Smooth muscle cell (in vitro differentiated cells): ENCODE data around the gene H6PD. TPM values are rescaled to one million over a fixed set of nuclear protein-coding genes. Genes with fewer than 3 reads are reported as not detected.

Experiments
- DNase-seq: peaks from one replicate; lab custom pipeline; 2025; ENCODE audit not compliant: unreplicated experiment; lab: John Stamatoyannopoulos, UW
- H2AFZ ChIP-seq: fragments of 200-600 bp; sonication (generic); 2 replicates; pipeline ENCODE4 v1.6.0; 2016; ENCODE audit warnings: antibody characterized with exemption, low read depth, mild to moderate bottlenecking
- H3F3A ChIP-seq: fragments of 200-600 bp; sonication (generic); 2 replicates; pipeline ENCODE4 v1.6.0; 2017; ENCODE audit warnings: antibody characterized with exemption, low read depth
- H3K27ac ChIP-seq: fragments of 200-600 bp; sonication (generic); 2 replicates; pipeline ENCODE4 v1.5.1; 2016; ENCODE audit warnings: low read depth, mild to moderate bottlenecking
- H3K27me3 ChIP-seq: fragments of 200-600 bp; sonication (generic); 2 replicates; pipeline ENCODE4 v1.6.1; 2016; ENCODE audit warnings: low read depth, mild to moderate bottlenecking
- H3K36me3 ChIP-seq: fragments of 200-600 bp; sonication (generic); 2 replicates; pipeline ENCODE4 v1.5.1; 2016; ENCODE audit warnings: low read depth
- H3K4me1 ChIP-seq: fragments of 200-600 bp; sonication (generic); 2 replicates; pipeline ENCODE4 v1.5.1; 2016; ENCODE audit warnings: low read depth
- H3K4me2 ChIP-seq: fragments of 200-600 bp; sonication (generic); 2 replicates; pipeline ENCODE4 v1.6.0; 2016; ENCODE audit warnings: mild to moderate bottlenecking
- H3K4me3 ChIP-seq: fragments of 200-600 bp; sonication (generic); 2 replicates; pipeline ENCODE4 v1.5.1; 2016; ENCODE audit warnings: mild to moderate bottlenecking
- H3K79me2 ChIP-seq: fragments of 200-600 bp; sonication (generic); 2 replicates; pipeline ENCODE4 v1.6.0; 2016; ENCODE audit warnings: low read depth, mild to moderate bottlenecking
- H3K9ac ChIP-seq: fragments of 200-600 bp; sonication (generic); 2 replicates; pipeline ENCODE4 v1.6.0; 2016; ENCODE audit warnings: low read depth
- H3K9me3 ChIP-seq: fragments of 200-600 bp; sonication (generic); replicated peaks from 2 replicates; pipeline ENCODE4 v1.5.1; 2016; ENCODE audit warnings: low read depth
- H4K20me1 ChIP-seq: fragments of 200-600 bp; sonication (generic); 2 replicates; pipeline ENCODE4 v1.6.0; 2016; ENCODE audit warnings: low read depth
- WGBS: methylation state at CpG from one replicate; pipeline ENCODE4 v1.1.7; 2016; ENCODE audit warnings: low lambda C conversion rate; 5-methylcytosine and 5-hydroxymethylcytosine counted together
- polyA plus RNA-seq: library from polyadenylated mRNA; unstranded; fragments of >200 nt; fragmentation: Nextera tagmentation; extraction: Ambion mirVana; gene quantifications from 2 replicates; pipeline ENCODE4 v1.2.1, GENCODE V29; 2016
- total RNA-seq: library from RNA; depleted of rRNA; stranded (reverse); fragments of >200 nt; gene quantifications from 2 replicates; pipeline ENCODE4 v1.2.3, GENCODE V29; 2014
- TF ChIP-seq, protein P1 (sequence below): fragments of 200-600 bp; sonication (generic); IDR thresholded peaks from 2 replicates; pipeline ENCODE4 v1.5.1; 2017; ENCODE audit warnings: borderline replicate concordance, mild to moderate bottlenecking, antibody characterized with exemption; ENCODE audit not compliant: insufficient read depth, poor library complexity, severe bottlenecking

Gene H6PD
- total and polyA plus RNA-seq, 2 experiments from 2014 or later, result 15.1 to 15.3 TPM

- DNase-seq, result no peak
- Histone ChIP-seq H3K36me3 (no peaks in the 10 kb centered on the region), H3K9ac (no peak overlapping the region), H2AFZ (no peak overlapping the region), H3K9me3 (no peaks in the 10 kb centered on the region), H3K79me2 (no peaks in the 10 kb centered on the region), H3K4me3 (no peak overlapping the region), H3K4me2 (no peak overlapping the region), H3K27me3 (peaks cover 6% of the 10 kb centered on the region), H4K20me1 (no peaks in the 10 kb centered on the region), H3F3A (peaks cover 8% of the 10 kb centered on the region), H3K4me1 (peaks cover 4% of the 10 kb centered on the region), H3K27ac (no peak overlapping the region)
- WGBS, result 84% methylated on average over 4 of the region's 4 CpGs
- TF ChIP-seq, protein P1, sequence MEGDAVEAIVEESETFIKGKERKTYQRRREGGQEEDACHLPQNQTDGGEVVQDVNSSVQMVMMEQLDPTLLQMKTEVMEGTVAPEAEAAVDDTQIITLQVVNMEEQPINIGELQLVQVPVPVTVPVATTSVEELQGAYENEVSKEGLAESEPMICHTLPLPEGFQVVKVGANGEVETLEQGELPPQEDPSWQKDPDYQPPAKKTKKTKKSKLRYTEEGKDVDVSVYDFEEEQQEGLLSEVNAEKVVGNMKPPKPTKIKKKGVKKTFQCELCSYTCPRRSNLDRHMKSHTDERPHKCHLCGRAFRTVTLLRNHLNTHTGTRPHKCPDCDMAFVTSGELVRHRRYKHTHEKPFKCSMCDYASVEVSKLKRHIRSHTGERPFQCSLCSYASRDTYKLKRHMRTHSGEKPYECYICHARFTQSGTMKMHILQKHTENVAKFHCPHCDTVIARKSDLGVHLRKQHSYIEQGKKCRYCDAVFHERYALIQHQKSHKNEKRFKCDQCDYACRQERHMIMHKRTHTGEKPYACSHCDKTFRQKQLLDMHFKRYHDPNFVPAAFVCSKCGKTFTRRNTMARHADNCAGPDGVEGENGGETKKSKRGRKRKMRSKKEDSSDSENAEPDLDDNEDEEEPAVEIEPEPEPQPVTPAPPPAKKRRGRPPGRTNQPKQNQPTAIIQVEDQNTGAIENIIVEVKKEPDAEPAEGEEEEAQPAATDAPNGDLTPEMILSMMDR, result no peak
These were observed 6.0 kb upstream of the H6PD start for GRCh38 chr1:9228609-9229008.

- Histone ChIP-seq H3K36me3 (no peaks in the 10 kb centered on the region), H3K4me1 (peaks cover 4% of the 10 kb centered on the region), H4K20me1 (no peaks in the 10 kb centered on the region), H3K4me3 (no peak overlapping the region), H3K27ac (no peak overlapping the region), H3K9me3 (no peaks in the 10 kb centered on the region), H3K79me2 (no peaks in the 10 kb centered on the region), H3K27me3 (peaks cover 6% of the 10 kb centered on the region), H3K9ac (no peak overlapping the region), H3K4me2 (no peak overlapping the region), H3F3A (peaks cover 9% of the 10 kb centered on the region), H2AFZ (no peak overlapping the region)
- TF ChIP-seq, protein P1, result no peak
- 89% methylated on average over 6 of the region's 6 CpGs for WGBS
- no peak for DNase-seq
These were observed 5.0 kb upstream of the H6PD start for GRCh38 chr1:9229549-9229948.

DNA sequence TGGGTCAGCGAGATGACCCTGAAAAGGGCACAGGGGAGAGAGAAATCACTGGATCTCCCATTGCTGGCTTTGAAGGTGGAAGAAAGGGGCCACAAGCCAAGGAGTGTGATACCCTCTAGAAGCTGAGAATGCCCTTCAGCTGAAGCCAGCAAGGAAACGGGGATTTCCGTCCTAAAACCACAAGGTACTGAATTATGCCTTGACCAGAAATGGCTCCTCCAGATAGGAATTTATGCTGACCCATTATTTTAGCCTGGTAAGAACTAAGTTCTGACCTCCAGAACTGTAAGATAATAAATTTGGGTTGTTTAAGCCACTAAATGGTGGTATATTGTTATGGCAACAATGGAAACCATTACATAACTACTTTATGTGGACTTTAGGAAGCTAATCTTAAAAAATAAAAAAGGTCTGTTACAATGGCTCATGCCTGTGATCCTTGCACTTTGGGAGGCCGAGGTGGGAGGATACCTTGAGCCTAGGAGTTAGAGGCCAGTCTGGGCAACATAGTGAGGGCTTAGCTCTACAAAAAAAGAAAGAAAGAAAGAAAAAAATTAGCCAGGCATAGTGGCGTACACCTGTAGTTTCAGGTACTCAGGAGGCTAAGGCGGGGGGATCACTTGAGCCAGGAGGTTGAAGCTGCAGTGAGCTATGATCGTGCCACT lies 3.6 kb upstream of the H6PD start:
- Histone ChIP-seq H3K9ac (no peak overlapping the region), H3F3A (peaks cover 12% of the 10 kb centered on the region), H4K20me1 (no peaks in the 10 kb centered on the region), H3K36me3 (no peaks in the 10 kb centered on the region), H3K4me2 (no peak overlapping the region), H3K9me3 (no peaks in the 10 kb centered on the region), H3K27me3 (peaks cover 3% of the 10 kb centered on the region), H3K27ac (no peak overlapping the region), H3K4me3 (no peak overlapping the region), H3K4me1 (peaks cover 13% of the 10 kb centered on the region), H2AFZ (no peak overlapping the region), H3K79me2 (peaks cover 2% of the 10 kb centered on the region)
- TF ChIP-seq, protein P1, result no peak
- no peak for DNase-seq
- 97% methylated on average over 7 of the region's 7 CpGs for WGBS
